Measurements from ENCODE around the gene FOXN3.

- TF ChIP-seq, protein P1, sequence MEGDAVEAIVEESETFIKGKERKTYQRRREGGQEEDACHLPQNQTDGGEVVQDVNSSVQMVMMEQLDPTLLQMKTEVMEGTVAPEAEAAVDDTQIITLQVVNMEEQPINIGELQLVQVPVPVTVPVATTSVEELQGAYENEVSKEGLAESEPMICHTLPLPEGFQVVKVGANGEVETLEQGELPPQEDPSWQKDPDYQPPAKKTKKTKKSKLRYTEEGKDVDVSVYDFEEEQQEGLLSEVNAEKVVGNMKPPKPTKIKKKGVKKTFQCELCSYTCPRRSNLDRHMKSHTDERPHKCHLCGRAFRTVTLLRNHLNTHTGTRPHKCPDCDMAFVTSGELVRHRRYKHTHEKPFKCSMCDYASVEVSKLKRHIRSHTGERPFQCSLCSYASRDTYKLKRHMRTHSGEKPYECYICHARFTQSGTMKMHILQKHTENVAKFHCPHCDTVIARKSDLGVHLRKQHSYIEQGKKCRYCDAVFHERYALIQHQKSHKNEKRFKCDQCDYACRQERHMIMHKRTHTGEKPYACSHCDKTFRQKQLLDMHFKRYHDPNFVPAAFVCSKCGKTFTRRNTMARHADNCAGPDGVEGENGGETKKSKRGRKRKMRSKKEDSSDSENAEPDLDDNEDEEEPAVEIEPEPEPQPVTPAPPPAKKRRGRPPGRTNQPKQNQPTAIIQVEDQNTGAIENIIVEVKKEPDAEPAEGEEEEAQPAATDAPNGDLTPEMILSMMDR (IDR thresholded peaks at IDR 0.05): no peak
- TF ChIP-seq POLR2A (IDR thresholded peaks at IDR 0.05): no peak
Measured at GRCh38 chr14:89142366-89142765, 274.7 kb downstream of the FOXN3 start.
